Measurements from ENCODE around the gene ALPK1. TPM values are rescaled to one million over a fixed set of nuclear protein-coding genes. Genes with fewer than 3 reads are reported as not detected.

Gene ALPK1
- total and polyA plus RNA-seq, 2 experiments from 2014 or later = 0.10 to 0.49 TPM

GRCh38 chr4:112348488-112349158 lies 51.5 kb downstream of the ALPK1 start:
- no peaks in the 10 kb centered on the region for H3K27me3 Mint-ChIP-seq (ENCODE audit: insufficient read depth, low read depth, poor library complexity)

More at GRCh38 chr4:112348488-112349158, 51.5 kb downstream of the ALPK1 start:
- H3K4me3 Mint-ChIP-seq = no peak overlapping the region
- DNase-seq (ENCODE audit: low spot score) (peak; percentile 75), ATAC-seq (peak; percentile 95)
- H3K27ac Mint-ChIP-seq = no peak overlapping the region
- peaks cover 17% of the 10 kb centered on the region for H3K4me1 Mint-ChIP-seq
- H3K4me3 ChIP-seq = no peak overlapping the region
- no peaks in the 10 kb centered on the region; the same call in 1 of the 2 replicates for H3F3A ChIP-seq (replicated peaks; ENCODE audit: low read depth)
- peak overlapping the region; percentile 57; the same call in 1 of the 2 replicates for H2AFZ ChIP-seq
- peak; percentile 21; the same call in 1 of the 2 replicates for TF ChIP-seq ZNF462 (CRISPR knock-in tag; IDR thresholded peaks at IDR 0.05)
- TF ChIP-seq CTCF (conservative IDR thresholded peaks at IDR 0.05; ENCODE audit: low read depth in 2 of 2) = peak; percentile 50 to 76
- TF ChIP-seq NANOG (IDR thresholded peaks at IDR 0.05; ENCODE audit: borderline replicate concordance) = no peak
- no peak for TF ChIP-seq CREB1 (CRISPR knock-in tag; IDR thresholded peaks at IDR 0.05; ENCODE audit: low read depth)
- no peak for TF ChIP-seq POLR2AphosphoS5 (IDR thresholded peaks at IDR 0.05; ENCODE audit: low read depth)
- H3K79me2 ChIP-seq (replicated peaks; ENCODE audit: insufficient read depth) = no peaks in the 10 kb centered on the region
- no peaks in the 10 kb centered on the region for H3K36me3 Mint-ChIP-seq (ENCODE audit: low read depth)
- H3K9me3 Mint-ChIP-seq = no peaks in the 10 kb centered on the region
- H3K9me2 ChIP-seq (ENCODE audit: insufficient read depth) = no peaks in the 10 kb centered on the region
- peaks cover 11% of the 10 kb centered on the region; the same call in 1 of the 2 replicates for H3K4me1 ChIP-seq (ENCODE audit: insufficient read depth)
- no peaks in the 10 kb centered on the region; the same call in 1 of the 2 replicates for H3K36me3 ChIP-seq (ENCODE audit: insufficient read depth)
- peak overlapping the region; percentile 58; the same call in 1 of the 2 replicates for H3K4me2 ChIP-seq
- no peaks in the 10 kb centered on the region for H4K20me1 ChIP-seq (replicated peaks; ENCODE audit: insufficient read depth)
- no peaks in the 10 kb centered on the region for H3K27me3 ChIP-seq (ENCODE audit: insufficient read depth)
- no peak overlapping the region for H3K27ac ChIP-seq (ENCODE audit: low read depth)

Data from GM23338 (cell line).